ENCODE data around the gene TMEM131.
"Not testable (repeated sequence)": the region's sequence is repeated elsewhere in the genome, so short reads cannot be mapped to it uniquely, and the experiment has no call there.

The TMEM131 gene, protein sequence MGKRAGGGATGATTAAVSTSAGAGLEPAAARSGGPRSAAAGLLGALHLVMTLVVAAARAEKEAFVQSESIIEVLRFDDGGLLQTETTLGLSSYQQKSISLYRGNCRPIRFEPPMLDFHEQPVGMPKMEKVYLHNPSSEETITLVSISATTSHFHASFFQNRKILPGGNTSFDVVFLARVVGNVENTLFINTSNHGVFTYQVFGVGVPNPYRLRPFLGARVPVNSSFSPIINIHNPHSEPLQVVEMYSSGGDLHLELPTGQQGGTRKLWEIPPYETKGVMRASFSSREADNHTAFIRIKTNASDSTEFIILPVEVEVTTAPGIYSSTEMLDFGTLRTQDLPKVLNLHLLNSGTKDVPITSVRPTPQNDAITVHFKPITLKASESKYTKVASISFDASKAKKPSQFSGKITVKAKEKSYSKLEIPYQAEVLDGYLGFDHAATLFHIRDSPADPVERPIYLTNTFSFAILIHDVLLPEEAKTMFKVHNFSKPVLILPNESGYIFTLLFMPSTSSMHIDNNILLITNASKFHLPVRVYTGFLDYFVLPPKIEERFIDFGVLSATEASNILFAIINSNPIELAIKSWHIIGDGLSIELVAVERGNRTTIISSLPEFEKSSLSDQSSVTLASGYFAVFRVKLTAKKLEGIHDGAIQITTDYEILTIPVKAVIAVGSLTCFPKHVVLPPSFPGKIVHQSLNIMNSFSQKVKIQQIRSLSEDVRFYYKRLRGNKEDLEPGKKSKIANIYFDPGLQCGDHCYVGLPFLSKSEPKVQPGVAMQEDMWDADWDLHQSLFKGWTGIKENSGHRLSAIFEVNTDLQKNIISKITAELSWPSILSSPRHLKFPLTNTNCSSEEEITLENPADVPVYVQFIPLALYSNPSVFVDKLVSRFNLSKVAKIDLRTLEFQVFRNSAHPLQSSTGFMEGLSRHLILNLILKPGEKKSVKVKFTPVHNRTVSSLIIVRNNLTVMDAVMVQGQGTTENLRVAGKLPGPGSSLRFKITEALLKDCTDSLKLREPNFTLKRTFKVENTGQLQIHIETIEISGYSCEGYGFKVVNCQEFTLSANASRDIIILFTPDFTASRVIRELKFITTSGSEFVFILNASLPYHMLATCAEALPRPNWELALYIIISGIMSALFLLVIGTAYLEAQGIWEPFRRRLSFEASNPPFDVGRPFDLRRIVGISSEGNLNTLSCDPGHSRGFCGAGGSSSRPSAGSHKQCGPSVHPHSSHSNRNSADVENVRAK (N-terminal part only)

DNA sequence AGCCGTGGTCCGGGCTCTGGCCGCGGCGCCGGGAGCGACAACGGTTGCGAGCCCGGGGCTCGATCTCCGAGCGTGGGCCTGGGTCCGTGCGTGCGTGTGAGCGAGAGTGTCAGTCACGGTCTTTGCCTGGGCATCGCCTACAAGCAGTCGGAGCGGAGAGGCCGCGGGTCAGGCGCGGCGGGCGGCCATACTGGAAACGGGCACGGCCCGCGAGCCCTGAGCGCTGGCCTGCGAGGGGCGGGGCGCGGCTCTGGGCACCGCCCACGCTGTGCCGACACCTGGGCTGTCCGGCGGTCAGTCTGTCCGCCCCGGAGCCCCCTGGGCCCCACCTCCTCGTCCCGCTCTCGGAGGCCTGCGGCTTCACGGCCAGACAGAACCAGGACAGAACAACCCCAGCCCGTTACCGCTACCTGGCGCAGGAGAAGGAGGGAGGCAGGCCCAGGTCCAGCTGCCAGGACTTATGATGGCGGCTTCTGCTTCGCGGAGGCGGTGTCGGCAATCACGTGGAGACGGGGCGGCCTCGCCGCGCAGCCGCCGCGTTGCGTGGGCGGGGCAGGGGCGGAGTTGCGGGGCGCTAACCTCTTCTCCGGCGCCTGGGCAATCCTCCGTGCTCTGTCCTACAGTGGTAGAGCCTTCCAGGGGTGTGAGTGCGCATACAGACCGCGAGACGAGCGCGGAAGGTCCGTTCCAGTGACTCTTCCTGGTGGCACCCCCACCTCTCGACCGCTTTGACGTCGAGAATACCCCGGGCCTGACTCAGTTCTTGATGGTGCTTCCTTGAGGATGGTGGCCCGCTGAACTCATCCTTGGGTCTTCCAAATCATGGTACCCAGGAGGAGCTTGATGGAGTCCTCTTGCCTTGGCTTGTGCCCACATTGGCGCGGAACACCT lies at the start of gene TMEM131:
TSS of gene TMEM131 (minus strand) at position 215 of the 891 bp plus-strand sequence. CDS start 286 bp downstream, outside the sequence.
- peak; percentile 91 to 93 (median 93) for DNase-seq (ENCODE audit: low read depth in 2 of 3, low spot score in 2 of 3)

DNA sequence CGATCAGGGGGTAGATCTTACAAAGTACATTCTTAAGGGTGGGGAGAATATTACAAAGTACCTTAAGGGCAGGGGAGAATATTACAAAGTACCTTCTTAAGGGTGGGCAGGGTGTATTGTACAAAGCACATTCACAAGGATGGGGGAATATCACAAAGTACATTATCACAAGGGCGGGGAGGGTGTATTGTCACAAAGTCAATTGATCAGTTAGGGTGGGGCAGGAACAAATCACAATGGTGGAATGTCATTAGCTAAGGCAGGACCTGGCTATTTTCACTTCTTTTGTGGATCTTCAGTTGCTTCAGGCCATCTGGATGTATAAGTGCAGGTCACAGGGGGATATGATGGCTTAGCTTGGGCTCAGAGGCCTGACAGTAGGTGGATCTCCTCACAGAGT lies 49.0 kb upstream of the TMEM131 start:
- not testable (repeated sequence) for DNase-seq (ENCODE audit: low read depth in 2 of 3, low spot score in 2 of 3)

DNA sequence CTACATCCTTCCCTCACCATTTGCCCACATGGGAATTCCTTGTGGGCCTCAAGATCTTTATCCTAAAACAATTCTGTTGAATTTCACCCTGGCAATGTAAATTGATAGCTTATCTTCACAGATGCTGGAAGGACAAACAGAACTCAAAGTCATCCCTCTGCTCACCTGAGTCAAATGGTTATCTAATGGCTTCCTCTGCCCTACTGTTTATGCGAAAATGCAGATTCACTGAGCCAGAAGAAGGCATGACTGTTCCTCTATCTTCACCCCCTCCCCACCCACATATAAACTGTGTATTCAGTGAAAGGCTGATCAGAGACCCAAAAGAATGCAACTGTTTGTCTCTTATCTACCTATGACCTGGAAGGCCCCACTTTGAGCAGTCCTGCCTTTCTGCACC lies 47.4 kb upstream of the TMEM131 start:
- no peak for DNase-seq (ENCODE audit: low read depth in 2 of 3, low spot score in 2 of 3)

DNA sequence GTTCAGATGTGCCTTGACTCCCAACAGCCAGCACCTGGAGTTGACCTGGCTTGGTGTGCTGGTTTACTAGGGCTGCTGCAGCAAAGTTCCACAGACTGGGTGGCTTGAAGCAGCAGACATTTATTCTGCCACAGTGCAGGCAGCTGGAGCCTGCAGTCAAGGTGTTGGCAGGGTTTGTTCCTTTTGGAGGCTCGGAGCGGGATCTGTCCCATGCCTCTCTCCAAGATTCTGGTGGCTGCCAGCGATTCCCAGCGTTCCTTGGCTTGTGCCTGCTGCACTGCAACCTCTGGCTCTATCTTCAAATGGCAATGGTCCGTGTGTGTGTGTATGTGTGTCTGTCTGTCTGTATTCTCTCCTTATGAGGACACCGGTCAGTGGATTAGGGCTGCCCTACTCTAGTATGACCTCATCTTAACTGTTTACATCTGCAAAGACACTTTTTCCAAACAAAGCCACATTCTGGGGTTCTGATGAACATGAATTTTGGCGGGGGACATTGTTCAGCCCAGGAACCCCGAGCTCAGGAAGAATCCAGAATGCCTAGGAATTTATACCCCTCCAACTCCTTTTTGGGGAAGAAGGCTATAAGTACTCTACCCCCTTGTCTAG lies 44.7 kb upstream of the TMEM131 start:
- no peak for DNase-seq (ENCODE audit: low read depth in 2 of 3, low spot score in 2 of 3)

DNA sequence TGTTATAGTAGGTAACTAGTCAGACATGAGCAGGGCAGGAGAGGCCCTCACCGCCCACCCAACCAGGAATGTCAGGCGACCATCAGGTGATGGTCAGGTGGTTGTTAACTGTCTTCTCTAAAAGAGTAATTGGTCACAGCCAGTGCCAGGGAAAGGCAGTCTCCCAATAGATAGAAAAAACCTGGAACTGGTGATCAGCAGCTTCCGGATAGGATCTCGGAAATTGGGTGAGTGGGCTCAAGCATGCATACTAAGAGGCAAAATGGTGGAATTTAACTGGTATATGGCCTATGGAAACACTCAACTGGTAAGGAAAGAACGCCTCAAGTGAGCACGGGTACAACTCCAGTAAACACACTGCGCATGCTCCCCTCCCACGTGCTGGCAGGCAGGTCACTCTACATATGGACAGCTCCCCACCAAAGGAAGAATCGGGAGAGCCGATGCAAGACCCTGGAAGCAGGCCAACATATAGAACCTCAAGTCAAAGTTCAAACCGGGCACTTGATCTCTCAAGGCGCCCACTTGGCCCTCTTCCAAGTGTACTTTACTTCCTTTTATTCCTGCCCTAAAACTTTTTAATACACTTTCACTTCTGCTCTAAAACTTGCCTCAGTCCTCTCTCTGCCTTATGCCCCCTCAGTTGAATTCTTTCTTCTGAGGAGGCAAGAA lies 43.5 kb upstream of the TMEM131 start:
- DNase-seq (ENCODE audit: low read depth in 2 of 3, low spot score in 2 of 3), result no peak

DNA sequence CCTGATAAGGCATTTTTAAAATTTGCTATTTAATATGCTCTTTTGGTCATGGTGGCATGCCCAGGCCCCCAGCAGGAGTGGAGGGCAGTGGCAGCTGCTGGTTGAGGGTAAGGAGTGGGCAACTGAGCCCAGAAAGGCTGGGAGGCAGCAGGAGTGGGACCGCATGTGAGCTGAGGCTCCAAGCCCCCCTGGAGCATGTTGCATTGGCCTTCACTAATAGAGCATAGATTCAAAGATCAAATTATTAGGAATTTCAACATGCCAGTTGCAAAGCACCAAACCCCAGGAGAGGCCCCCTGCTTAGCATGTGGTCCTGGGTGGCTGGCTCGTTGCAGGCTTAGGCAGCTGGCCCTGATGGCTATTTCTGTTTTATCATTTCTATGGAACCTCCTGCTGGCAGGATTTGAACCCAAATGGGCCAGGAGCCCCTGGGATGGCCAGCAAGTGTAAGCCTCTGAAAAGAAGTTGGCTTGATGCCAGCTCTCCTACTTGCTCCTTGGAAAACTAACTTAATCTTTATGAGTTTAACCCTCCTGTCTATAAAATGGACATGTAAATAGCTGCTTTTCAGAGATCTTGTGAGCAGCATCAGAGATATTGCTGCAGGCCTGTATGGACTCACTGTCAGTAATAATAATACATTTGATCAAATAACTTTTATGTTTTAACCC lies 42.1 kb upstream of the TMEM131 start:
- DNase-seq (ENCODE audit: low read depth in 2 of 3, low spot score in 2 of 3), result no peak

DNA sequence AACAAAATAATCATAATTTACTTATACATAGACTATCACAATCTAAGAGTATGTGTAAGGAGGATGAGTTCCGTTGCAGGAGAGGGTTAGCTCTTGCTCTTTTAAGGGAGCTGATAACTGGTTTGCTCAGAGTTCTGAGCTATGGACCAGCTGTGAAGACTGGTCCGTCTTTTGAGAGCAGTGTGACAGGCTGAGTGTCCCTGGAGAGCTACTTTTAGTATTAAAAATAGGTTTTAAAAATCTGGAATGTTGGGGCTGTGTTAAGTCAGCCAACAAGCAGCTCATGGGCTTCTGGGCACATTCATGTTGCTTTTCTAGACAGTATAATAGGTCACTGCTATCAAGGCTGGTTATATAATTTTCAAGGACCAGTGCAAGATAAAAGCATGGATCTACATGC lies 41.5 kb upstream of the TMEM131 start:
- DNase-seq (ENCODE audit: low read depth in 2 of 3, low spot score in 2 of 3), result no peak

DNA sequence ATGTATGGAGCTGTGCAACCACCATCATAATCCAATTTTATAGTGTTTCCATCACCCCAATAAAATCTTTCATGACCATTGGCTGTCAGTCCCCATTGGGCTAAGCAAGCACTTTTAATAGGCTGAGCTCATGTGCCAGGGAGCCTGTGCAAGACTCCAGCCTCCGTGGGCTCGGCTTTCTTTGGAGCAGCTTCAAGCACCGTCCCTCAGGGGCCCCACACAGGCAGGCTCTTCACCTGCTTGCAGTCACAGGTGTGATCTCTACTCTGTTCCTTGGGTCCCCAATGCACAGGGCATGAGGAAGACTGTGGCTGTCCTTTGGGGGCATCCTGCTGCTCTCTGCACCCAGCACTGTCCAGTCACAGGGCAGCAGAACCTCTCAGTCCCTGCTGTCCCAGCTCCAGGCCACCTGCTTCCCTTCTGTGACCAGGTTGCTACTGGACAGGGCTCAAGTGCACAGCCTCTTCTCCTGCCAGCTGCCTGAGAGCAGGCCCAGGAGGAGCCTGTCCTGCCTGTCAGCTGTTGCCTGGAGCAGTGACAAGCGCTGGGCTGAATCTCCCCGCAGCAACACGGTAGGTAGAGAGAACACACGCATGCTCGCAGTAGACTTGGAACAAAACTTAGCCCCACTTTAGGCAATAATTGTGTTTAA lies 40.7 kb upstream of the TMEM131 start:
- no peak for DNase-seq (ENCODE audit: low read depth in 2 of 3, low spot score in 2 of 3)

DNA sequence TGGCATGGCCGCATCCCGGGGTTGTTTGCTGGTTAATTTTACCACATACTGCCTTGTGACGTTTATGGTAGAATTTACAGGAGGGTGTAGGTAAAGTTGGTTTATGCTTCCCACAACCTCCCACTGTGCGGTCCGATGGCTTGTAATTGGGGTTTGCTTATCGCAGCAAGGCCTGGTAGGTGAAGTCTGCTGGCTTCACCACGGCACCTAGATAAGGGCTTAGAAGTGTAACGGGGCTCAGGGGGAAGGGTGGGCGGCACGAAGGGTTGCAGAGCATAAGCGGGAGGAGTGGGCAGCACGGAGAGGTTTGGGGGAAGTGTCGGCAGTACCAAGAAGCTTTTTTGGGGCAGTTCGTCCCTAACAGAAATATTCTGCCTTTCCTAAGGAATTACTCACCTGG lies 39.0 kb upstream of the TMEM131 start:
- no peak for DNase-seq (ENCODE audit: low read depth in 2 of 3, low spot score in 2 of 3)

DNA sequence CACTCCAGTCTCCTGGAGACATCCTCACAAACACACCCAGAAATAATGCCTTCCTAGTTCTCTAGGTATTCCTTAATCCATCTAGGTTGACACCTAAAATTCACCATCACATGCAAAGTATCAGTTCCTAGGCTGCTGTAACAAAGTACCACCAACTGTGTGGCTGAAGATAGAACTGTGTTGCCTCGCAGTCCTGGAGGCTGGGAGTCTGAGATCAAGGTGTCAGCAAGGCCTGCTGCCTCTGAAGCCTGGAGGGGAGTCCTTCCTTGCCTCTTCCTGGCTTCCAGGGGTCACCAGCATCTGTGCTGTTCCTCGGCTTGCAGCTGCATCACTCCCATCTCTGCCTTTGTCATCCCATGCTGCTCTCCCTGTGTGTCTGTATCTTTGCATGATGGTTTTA lies 36.3 kb upstream of the TMEM131 start:
- no peak for DNase-seq (ENCODE audit: low read depth in 2 of 3, low spot score in 2 of 3)

DNA sequence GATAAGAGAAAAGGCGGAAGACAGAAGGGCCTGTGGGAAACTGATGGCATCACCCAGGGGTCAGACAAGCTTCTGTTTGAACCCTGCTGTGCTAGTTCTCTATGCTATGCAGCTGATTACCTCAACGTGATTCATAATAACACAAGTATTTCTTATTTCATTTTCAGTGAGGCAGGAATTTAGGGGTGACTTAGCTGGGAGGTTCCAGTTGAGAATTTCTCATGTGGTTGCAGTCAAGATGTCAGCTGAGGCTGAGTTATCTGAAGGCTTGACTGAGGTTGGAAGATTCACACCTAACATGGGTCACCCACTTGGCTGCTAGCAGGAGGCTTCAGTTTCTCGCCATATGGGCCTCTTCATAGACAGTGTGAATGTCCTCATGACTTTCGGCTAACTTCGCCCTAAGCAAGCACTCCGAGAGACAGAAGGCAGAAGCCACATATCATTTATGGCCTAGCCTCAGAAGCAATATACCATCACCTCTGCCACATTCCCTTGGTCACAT lies 34.0 kb upstream of the TMEM131 start:
- DNase-seq (ENCODE audit: low read depth in 2 of 3, low spot score in 2 of 3), result no peak

DNA sequence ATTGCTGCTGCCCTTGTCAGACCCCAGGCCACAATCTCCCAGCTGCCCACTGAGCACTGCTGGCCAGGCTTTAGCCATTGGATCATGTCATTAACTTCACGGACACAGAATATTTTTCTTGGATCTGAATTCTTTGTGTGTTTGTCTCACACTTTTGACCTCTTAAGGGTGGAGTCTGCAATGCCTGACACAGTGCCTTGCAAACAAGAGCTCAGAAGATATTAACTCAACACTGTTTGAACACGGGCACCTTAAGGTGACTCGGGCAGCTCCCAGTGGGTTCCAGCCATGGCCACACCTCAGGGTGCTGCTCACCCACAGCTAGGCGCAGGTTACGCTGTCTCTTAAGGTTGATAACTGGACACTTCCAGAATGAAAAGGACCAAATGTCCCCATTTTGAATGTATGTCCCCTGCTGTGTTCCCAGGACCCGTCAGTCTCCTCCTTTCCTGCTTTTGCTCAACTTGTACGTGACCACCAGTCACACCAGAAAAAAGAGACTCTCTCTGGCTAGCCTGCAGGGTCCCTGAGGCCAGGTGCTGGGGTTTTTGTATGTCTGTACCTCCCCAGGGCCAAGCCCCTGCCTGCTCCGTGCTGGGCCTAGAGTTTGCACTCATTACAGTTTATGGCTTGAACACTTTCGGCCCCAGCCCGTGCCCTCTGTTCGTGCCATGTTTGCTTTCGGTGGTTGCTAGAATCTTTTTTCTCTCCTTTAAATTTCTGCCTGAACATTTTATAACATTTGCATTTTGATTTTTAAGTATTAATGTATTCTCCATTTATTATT lies 33.4 kb upstream of the TMEM131 start:
- DNase-seq (ENCODE audit: low read depth in 2 of 3, low spot score in 2 of 3), result no peak

DNA sequence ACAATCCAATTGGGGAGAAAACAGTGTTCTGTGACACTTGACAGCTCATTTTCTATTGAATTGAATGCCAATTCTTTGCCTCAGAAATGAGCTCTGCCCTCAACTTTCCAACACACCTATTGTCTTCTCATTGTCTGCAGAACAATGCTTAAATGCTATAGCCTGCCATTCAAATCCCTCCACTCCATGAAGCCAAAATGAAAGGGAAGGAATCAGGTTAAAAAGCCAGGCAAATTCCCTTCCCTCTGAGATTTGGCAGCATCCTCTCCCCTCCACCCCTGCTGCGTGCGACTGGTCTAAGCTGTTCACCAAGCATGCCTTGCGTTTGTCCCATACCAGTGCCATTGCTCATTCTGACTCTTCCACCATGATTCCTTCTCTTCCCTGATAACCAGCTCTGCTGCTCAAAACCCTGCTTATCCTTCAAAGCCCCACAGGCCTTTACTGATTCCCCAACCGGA lies 32.4 kb upstream of the TMEM131 start:
- no peak for DNase-seq (ENCODE audit: low read depth in 2 of 3, low spot score in 2 of 3)

DNA sequence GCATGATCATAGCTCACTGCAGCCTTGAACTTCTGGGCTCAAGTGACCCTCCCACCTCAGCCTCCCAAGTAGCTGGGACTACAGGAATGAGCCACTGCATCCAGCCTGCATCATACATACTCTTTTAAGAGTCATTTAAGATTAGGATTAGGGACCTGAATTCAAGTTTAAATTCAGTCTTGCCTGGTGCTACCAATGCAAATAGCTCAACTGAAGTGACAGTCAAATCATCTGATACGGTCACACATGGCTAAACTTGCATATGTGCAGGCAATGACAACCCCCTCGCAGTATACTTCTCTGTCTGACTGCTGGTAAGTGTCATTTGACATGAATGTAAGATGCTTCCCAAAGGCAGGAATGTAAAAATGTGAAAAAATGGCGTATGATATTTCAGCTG lies 31.8 kb upstream of the TMEM131 start:
- DNase-seq (ENCODE audit: low read depth in 2 of 3, low spot score in 2 of 3), result no peak

DNA sequence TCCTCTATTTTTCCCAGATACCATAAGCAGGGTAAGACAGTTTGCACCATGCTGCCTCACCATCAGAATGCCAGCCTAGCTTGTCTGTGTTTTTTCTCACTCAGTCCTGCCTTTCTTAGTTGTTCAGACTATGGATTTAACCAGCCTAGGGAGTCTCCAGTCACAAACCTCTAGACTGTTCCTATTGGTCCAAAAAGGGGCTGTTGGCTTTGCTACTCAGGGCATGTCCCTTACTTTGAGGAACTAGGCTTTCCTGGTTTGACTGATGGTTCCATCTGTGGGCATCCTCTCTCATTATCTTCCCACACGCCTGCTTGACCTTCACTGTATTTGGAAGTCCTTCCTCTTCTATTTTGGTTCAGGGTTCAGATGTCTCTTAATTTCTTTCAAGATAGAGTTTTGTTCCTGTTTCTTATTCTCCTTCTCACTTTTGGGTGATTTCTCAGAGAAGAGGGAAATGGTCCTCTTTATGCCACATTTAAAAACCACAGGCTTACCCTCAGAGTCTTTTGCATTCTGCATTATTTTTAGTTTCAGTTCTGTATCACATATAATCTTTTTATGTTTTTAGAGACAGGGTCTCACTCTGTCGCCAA lies 31.3 kb upstream of the TMEM131 start:
- no peak for DNase-seq (ENCODE audit: low read depth in 2 of 3, low spot score in 2 of 3)

DNA sequence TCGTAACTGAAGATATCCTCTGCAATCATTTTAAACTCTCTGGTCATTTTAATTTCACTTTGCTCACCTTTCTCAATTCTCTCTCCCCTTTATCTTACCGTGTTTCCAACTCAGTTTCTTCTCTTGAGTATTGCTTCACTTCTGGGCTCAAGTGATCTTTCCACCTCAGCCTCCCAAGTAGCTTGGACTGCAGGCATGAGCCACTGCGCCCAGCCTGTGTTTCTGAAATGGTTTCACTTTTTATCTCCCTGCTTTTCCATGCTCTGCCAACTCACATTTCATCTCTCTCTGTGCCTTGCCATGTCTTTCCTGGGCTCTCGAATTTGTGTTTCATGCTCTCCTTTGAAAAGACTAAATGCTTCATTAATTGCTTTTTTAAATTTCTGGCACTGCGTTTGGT lies 30.5 kb upstream of the TMEM131 start:
- DNase-seq (ENCODE audit: low read depth in 2 of 3, low spot score in 2 of 3), result no peak

DNA sequence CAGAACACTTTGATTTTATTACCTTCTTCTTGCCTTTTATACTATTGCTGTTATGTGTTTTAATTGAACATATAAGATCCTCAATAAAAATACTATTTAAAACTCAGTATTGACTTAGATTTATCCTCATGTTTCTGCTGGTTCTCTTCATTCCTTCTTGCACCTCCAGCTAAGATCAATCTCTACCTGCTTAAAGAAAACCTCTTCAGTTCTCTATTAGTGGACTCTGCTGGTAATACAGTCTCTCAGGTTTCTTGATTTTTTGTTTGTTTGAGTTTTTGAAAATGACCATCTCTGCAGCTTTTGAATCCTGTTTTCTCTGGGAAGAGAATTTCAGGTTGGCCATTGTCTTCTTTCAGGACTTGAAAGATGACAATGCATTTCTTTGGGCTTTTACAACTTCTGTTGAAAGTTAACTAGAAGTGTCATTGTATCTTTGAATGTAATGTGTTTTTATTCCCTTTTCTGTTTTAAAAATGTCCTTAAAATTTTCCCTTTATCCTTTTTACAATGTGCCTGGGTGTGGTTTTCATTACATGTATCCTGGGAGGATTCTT lies 29.8 kb upstream of the TMEM131 start:
- no peak for DNase-seq (ENCODE audit: low read depth in 2 of 3, low spot score in 2 of 3)

Data from activated CD8-positive, alpha-beta memory T cell treated with anti-CD3 and anti-CD28 coated beads for 48 hours (primary cell).